A673 (cell line): ENCODE results near the gene LDB2. TPM values are rescaled to one million over a fixed set of nuclear protein-coding genes. Genes with fewer than 3 reads are reported as not detected.

Experiments used
- BruUV-seq: library from RNA; stranded (reverse); fragments of 400-500 nt; replicated peaks from 2 replicates; lab custom pipeline; 2021; lab: Mats Ljungman, UMichigan
- CTCF ChIA-PET: fragments of 300-600 bp; sonication (Branson Sonifier 250); formaldehyde crosslinking; loops from one replicate; lab custom pipeline; 2022; ENCODE audit warnings: antibody characterized with exemption; lab: Charles Lee
- POLR2A ChIA-PET: fragments of 300-600 bp; sonication (Branson Sonifier 250); formaldehyde crosslinking; loops from one replicate; lab custom pipeline; 2022; ENCODE audit warnings: antibody characterized with exemption; ENCODE audit not compliant: low non-redundant PET; lab: Charles Lee
- DNase-seq: peaks from one replicate; pipeline ENCODE4 v3.0.0-alpha.2; 2015; ENCODE audit warnings: low spot score
- H3K27ac ChIP-seq: fragments of 200-600 bp; sonication (generic); 2 replicates; pipeline ENCODE4 v1.5.1; 2016; ENCODE audit warnings: mixed run types, low read depth, mild to moderate bottlenecking, mixed read lengths, antibody characterized with exemption, low read length; ENCODE audit not compliant: poor library complexity, severe bottlenecking
- H3K27me3 ChIP-seq: fragments of 200-600 bp; sonication (generic); replicated peaks from 2 replicates; pipeline ENCODE4 v1.6.1; 2017; ENCODE audit warnings: mixed run types, low read depth, mild to moderate bottlenecking, mixed read lengths, antibody characterized with exemption, low read length; ENCODE audit not compliant: insufficient read depth, poor library complexity
- H3K36me3 ChIP-seq: fragments of 200-600 bp; sonication (generic); 2 replicates; pipeline ENCODE4 v1.6.1; 2016; ENCODE audit warnings: mixed run types, mild to moderate bottlenecking, mixed read lengths, antibody characterized with exemption, low read length; ENCODE audit not compliant: insufficient read depth, poor library complexity, severe bottlenecking
- H3K4me1 ChIP-seq: fragments of 200-600 bp; sonication (generic); 2 replicates; pipeline ENCODE4 v1.6.1; 2017; ENCODE audit warnings: mixed run types, mild to moderate bottlenecking, mixed read lengths, antibody characterized with exemption, low read length; ENCODE audit not compliant: insufficient read depth, poor library complexity, severe bottlenecking
- H3K4me3 ChIP-seq: fragments of 200-600 bp; sonication (generic); 2 replicates; pipeline ENCODE4 v1.5.1; 2016; ENCODE audit warnings: low read depth, mixed run types, mild to moderate bottlenecking, mixed read lengths, low read length; ENCODE audit not compliant: poor library complexity, severe bottlenecking
- H3K9me3 ChIP-seq: fragments of 200-600 bp; sonication (generic); 2 replicates; pipeline ENCODE4 v1.6.1; 2016; ENCODE audit warnings: mixed run types, low read depth, mild to moderate bottlenecking, mixed read lengths, antibody characterized with exemption, low read length; ENCODE audit not compliant: poor library complexity, severe bottlenecking
- CTCF ChIP-seq: fragments of 300-800, 200-600 bp; sonication (generic); conservative IDR thresholded peaks from 2 replicates; pipeline ENCODE4 v1.5.1; 2017; ENCODE audit warnings: low read depth, mild to moderate bottlenecking, antibody characterized with exemption, low read length, moderate library complexity, mixed read lengths
- EZH2 ChIP-seq: fragments of 200-600 bp; sonication (generic); IDR thresholded peaks from 2 replicates; pipeline ENCODE4 v1.6.1; 2017; ENCODE audit warnings: borderline replicate concordance, low read depth, mild to moderate bottlenecking, mixed read lengths, antibody characterized with exemption, low read length; ENCODE audit not compliant: poor library complexity, severe bottlenecking
- intact Hi-C: fragments of 100-400 bp; cut with micrococcal nuclease; formaldehyde crosslinking; loops from one replicate; pipeline ENCODE4 v1.10.0; 2022; ENCODE audit not compliant: unreplicated experiment
- total RNA-seq: library from RNA; stranded (reverse); gene quantifications from 2 replicates; pipeline ENCODE4 v1.2.3, GENCODE V29; 2021

Gene LDB2
- total RNA-seq, 1 experiment from 2014 or later = 47.4 TPM

GRCh38 chr4:16704489-16704888 lies 194.0 kb downstream of the LDB2 start:
- H3K27ac ChIP-seq = no peak overlapping the region
- H3K4me1 ChIP-seq = no peaks in the 10 kb centered on the region
- POLR2A ChIA-PET = interaction anchor here (0.6 kb wide), 1 partner anchor 207 kb away, joined by 3 read pairs; no protein-coding TSS in a partner anchor
- DNase-seq = no peak
- CTCF ChIA-PET = no interaction called here
- no peak for TF ChIP-seq EZH2
- TF ChIP-seq CTCF = no peak
- H3K36me3 ChIP-seq = no peaks in the 10 kb centered on the region
- no peak overlapping the region for H3K4me3 ChIP-seq
- BruUV-seq = no TSS peak
- no peaks in the 10 kb centered on the region for H3K9me3 ChIP-seq
- H3K27me3 ChIP-seq = no peaks in the 10 kb centered on the region
- intact Hi-C loops = no loop called here

- BruUV-seq = no TSS peak
- no peak overlapping the region for H3K27ac ChIP-seq
- no peak overlapping the region for H3K4me3 ChIP-seq
- DNase-seq = no peak
- H3K27me3 ChIP-seq = no peaks in the 10 kb centered on the region
- TF ChIP-seq EZH2 (no peak), CTCF (no peak)
- intact Hi-C loops = no loop called here
- H3K4me1 ChIP-seq = peaks cover 29% of the 10 kb centered on the region
- H3K36me3 ChIP-seq = no peaks in the 10 kb centered on the region
- CTCF ChIA-PET = no interaction called here
- POLR2A ChIA-PET = no interaction called here
- H3K9me3 ChIP-seq = no peaks in the 10 kb centered on the region
Measured at GRCh38 chr4:16695896-16696295, 202.5 kb downstream of the LDB2 start.

GRCh38 chr4:16694884-16695276 lies 203.6 kb downstream of the LDB2 start:
- no peaks in the 10 kb centered on the region for H3K9me3 ChIP-seq
- H3K27me3 ChIP-seq = no peaks in the 10 kb centered on the region
- intact Hi-C loops = loop anchor here (5.0 kb wide), 1 partner anchor 627 kb away; no protein-coding TSS in a partner anchor
- H3K4me3 ChIP-seq = no peak overlapping the region
- BruUV-seq = no TSS peak
- H3K27ac ChIP-seq = no peak overlapping the region
- H3K36me3 ChIP-seq = no peaks in the 10 kb centered on the region
- no peak for DNase-seq
- TF ChIP-seq CTCF (no peak), EZH2 (no peak)
- CTCF ChIA-PET = no interaction called here
- H3K4me1 ChIP-seq = peaks cover 34% of the 10 kb centered on the region
- POLR2A ChIA-PET = no interaction called here
